Fibroblast of villous mesenchyme (primary cell): ENCODE measurements around the gene ENDOD1. TPM values are rescaled to one million over a fixed set of nuclear protein-coding genes. Genes with fewer than 3 reads are reported as not detected.
A peak's percentile ranks its signal among the peaks of the same experiment; 100 is the strongest.

Experiments used
- DNase-seq: peaks from one replicate; pipeline ENCODE4 v3.0.0-alpha.2; 2010; ENCODE audit warnings: low read depth
- H3K4me3 ChIP-seq: 2 replicates; pipeline ENCODE4 v1.5.1; 2011; ENCODE audit warnings: low read depth, mild to moderate bottlenecking, low read length
- total RNA-seq: library from RNA; depleted of rRNA; stranded (reverse); fragments of >200 nt; gene quantifications from 2 replicates; pipeline ENCODE4 v1.2.3, GENCODE V29; 2012
- TF ChIP-seq, protein P1 (sequence below): IDR thresholded peaks from 2 replicates; pipeline ENCODE4 v1.5.1; 2012; ENCODE audit warnings: low read depth, mild to moderate bottlenecking, low read length; ENCODE audit not compliant: insufficient read depth

ENDOD1 gene
- total RNA-seq, 1 donor, result 40.6 TPM

DNA sequence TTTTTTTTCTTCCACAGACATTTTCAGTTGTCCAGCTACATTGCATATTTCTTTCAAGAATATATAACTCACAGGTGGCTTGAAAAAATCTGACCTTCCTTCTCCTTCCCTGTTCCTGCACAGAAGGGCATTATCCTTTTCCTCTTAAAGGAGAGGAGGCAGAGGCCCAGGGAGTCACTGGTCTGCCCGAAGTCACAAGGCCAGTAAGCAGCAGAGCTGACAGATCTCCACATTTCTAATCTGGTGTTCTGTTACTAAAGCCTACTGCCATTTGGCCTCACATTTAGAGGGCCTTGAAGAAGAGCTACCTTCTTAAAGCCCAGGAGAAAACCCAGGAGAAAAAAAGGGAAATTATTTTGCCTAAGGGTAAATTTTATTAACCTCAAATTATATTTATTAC, 12.3 kb downstream of the ENDOD1 start:
- no peak overlapping the region for H3K4me3 ChIP-seq
- TF ChIP-seq, protein P1, sequence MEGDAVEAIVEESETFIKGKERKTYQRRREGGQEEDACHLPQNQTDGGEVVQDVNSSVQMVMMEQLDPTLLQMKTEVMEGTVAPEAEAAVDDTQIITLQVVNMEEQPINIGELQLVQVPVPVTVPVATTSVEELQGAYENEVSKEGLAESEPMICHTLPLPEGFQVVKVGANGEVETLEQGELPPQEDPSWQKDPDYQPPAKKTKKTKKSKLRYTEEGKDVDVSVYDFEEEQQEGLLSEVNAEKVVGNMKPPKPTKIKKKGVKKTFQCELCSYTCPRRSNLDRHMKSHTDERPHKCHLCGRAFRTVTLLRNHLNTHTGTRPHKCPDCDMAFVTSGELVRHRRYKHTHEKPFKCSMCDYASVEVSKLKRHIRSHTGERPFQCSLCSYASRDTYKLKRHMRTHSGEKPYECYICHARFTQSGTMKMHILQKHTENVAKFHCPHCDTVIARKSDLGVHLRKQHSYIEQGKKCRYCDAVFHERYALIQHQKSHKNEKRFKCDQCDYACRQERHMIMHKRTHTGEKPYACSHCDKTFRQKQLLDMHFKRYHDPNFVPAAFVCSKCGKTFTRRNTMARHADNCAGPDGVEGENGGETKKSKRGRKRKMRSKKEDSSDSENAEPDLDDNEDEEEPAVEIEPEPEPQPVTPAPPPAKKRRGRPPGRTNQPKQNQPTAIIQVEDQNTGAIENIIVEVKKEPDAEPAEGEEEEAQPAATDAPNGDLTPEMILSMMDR, result no peak
- DNase-seq, result no peak

- TF ChIP-seq, protein P1, result no peak
- H3K4me3 ChIP-seq, result no peak overlapping the region
- DNase-seq, result no peak
Measured at GRCh38 chr11:95102733-95103132, 13.1 kb downstream of the ENDOD1 start.

DNA sequence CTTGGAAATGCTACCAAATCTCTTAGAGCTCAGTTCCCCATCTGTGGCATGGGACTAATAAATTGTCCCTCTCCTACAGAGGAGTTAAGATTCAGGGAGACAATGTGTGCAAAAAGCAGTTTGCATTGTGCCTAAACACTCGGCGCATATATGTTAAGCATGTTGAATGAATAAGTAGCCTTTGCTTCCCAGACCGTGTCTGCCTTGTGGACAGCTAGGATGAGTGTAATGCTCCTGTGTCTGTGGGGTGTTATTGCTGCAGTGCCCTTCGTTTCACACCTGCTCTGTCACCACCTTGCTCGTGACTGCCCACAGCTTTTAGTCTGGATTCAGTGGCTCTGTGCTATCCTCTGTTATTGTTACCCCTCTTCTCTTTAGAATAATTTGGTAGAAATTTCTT, 14.1 kb downstream of the ENDOD1 start:
- DNase-seq, result no peak
- TF ChIP-seq, protein P1, result no peak
- H3K4me3 ChIP-seq, result no peak overlapping the region

GRCh38 chr11:95104121-95104830, 14.6 kb downstream of the ENDOD1 start:
- H3K4me3 ChIP-seq, result no peak overlapping the region
- no peak for DNase-seq
- TF ChIP-seq, protein P1, result no peak

- DNase-seq, result no peak
- no peak overlapping the region for H3K4me3 ChIP-seq
- TF ChIP-seq, protein P1, result no peak
Measured at GRCh38 chr11:95104856-95105255, 15.2 kb downstream of the ENDOD1 start.

DNA sequence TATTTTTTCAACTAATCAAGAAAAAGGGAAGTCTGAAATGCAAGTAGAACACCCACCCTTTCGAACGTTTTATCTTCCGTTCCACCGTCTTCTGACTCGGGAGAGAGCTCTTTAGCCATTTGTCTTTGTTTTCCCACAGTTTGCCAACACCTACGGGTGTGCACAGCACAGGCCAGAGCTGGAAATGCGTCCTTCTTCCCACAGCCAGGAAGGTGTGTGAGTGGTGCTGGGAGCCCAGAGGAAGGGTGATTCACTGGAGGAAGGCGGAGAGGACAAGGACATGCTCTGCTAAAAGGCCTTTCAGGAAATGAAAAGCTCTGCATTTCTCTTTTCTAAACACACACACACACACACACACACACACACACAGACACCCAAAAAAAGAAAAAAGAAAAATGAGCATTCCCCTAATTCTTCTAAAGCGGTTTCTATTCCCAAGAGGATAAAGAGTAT, 18.5 kb downstream of the ENDOD1 start:
- TF ChIP-seq, protein P1, result no peak
- H3K4me3 ChIP-seq, result no peak overlapping the region

More for the DNA sequence above, 18.5 kb downstream of the ENDOD1 start:
- peak; percentile 59 for DNase-seq
